ENCODE measurements around the gene SYVN1.
"Not testable (repeated sequence)": the region's sequence is repeated elsewhere in the genome, so short reads cannot be mapped to it uniquely, and the experiment has no call there.

Gene SYVN1

GRCh38 chr11:65165410-65166317 lies 31.3 kb upstream of the SYVN1 start:
- no peak for TF ChIP-seq POLR2A (IDR thresholded peaks at IDR 0.05; ENCODE audit: low read length)
- no peak for TF ChIP-seq GATA1 (IDR thresholded peaks at IDR 0.05; ENCODE audit: low read depth, low read length)
- DNase-seq, result no peak

- no peak for DNase-seq
- TF ChIP-seq GATA1 (IDR thresholded peaks at IDR 0.05; ENCODE audit: low read depth, low read length) (no peak), POLR2A (IDR thresholded peaks at IDR 0.05; ENCODE audit: low read length) (no peak)
Observed at GRCh38 chr11:65163684-65164083, 29.4 kb upstream of the SYVN1 start.

- TF ChIP-seq GATA1 (IDR thresholded peaks at IDR 0.05; ENCODE audit: low read depth, low read length), result no peak
- TF ChIP-seq POLR2A (IDR thresholded peaks at IDR 0.05; ENCODE audit: low read length), result no peak
- no peak for DNase-seq
Observed at GRCh38 chr11:65160643-65161042, 26.3 kb upstream of the SYVN1 start.

DNA sequence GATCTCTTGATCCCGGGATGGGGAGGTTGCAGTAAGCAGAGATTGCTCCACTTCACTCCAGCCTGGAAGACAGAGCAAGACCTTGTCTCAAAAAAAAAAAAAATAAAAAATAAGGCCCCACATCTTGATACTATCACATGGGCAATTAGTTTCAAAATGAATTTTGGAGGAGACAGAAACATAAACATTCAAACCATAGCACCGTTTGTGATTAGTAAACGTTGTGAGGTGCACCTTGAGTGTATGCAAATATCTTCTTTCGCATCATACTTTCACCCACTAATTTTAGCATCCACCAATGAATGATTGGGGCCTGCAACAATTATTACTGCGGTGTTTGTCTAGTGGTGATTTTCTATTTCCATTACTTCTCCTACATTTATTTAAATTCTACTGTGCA lies 24.7 kb upstream of the SYVN1 start:
- TF ChIP-seq GATA1 (IDR thresholded peaks at IDR 0.05; ENCODE audit: low read depth, low read length) (no peak), POLR2A (IDR thresholded peaks at IDR 0.05; ENCODE audit: low read length) (no peak)

DNA sequence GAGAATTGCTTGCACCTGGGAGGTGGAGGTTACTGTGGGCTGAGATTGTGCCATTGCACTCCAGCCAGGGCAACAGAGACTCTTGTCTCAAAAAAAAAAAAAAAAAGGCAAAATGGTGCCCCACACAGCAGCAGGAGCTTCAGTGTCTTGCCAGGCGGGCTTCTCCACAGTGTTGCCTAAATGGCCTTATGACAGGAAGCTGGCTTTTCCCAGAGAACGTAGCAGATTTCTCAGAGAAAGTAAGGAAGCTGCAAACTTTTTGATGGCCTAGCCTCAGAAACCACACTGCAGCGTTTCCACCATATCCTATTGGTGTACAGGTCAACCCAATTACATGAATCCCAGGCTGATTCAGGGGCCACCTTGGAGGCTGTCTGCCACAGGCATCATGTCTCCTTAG lies 23.0 kb upstream of the SYVN1 start:
- TF ChIP-seq GATA1 (IDR thresholded peaks at IDR 0.05; ENCODE audit: low read depth, low read length) (no peak), POLR2A (IDR thresholded peaks at IDR 0.05; ENCODE audit: low read length) (no peak)
- no peak for DNase-seq

More for the DNA sequence above, 24.7 kb upstream of the SYVN1 start:
- no peak for DNase-seq

GRCh38 chr11:65156926-65157325 lies 22.6 kb upstream of the SYVN1 start:
- TF ChIP-seq GATA1 (IDR thresholded peaks at IDR 0.05; ENCODE audit: low read depth, low read length) (no peak), POLR2A (IDR thresholded peaks at IDR 0.05; ENCODE audit: low read length) (no peak)
- no peak for DNase-seq

DNA sequence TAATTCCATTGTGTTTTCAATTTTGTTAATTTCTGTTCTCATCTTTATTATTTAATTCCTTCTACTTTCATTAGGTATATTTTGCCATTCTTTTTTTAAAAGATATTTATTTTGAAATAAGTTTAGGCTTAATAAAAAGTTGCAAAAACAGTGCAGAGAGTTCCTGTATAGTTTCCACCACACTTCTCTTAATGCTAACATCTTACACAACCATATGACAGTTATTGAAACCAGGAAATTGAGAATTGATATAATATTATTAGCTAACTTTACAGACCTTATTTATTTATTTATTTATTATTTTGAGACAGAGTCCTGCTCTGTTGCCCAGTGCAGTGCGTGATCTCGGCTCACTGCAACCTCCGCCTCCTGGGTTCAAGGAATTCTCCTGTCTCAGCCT lies 21.9 kb upstream of the SYVN1 start:
- no peak for TF ChIP-seq POLR2A (IDR thresholded peaks at IDR 0.05; ENCODE audit: low read length)
- no peak for TF ChIP-seq GATA1 (IDR thresholded peaks at IDR 0.05; ENCODE audit: low read depth, low read length)
- DNase-seq, result no peak

GRCh38 chr11:65152122-65152521 lies 17.8 kb upstream of the SYVN1 start:
- TF ChIP-seq GATA1 (IDR thresholded peaks at IDR 0.05; ENCODE audit: low read depth, low read length) (no peak), POLR2A (IDR thresholded peaks at IDR 0.05; ENCODE audit: low read length) (no peak)
- no peak for DNase-seq

GRCh38 chr11:65151331-65151899 lies 17.1 kb upstream of the SYVN1 start:
- no peak for DNase-seq
- TF ChIP-seq POLR2A (IDR thresholded peaks at IDR 0.05; ENCODE audit: low read length) (no peak), GATA1 (IDR thresholded peaks at IDR 0.05; ENCODE audit: low read depth, low read length) (no peak)

GRCh38 chr11:65150509-65151299 lies 16.4 kb upstream of the SYVN1 start:
- DNase-seq, result peak; percentile 85 to 95

GRCh38 chr11:65150131-65150508 lies 15.8 kb upstream of the SYVN1 start:
- not testable (repeated sequence) for DNase-seq

More at GRCh38 chr11:65150509-65151299, 16.4 kb upstream of the SYVN1 start:
- TF ChIP-seq GATA1 (IDR thresholded peaks at IDR 0.05; ENCODE audit: low read depth, low read length) (no peak), POLR2A (IDR thresholded peaks at IDR 0.05; ENCODE audit: low read length) (peak; percentile 80)

GRCh38 chr11:65148657-65149056 lies 14.3 kb upstream of the SYVN1 start:
- DNase-seq, result no peak
- TF ChIP-seq GATA1 (IDR thresholded peaks at IDR 0.05; ENCODE audit: low read depth, low read length) (no peak), POLR2A (IDR thresholded peaks at IDR 0.05; ENCODE audit: low read length) (no peak)

GRCh38 chr11:65147352-65148075 lies 13.2 kb upstream of the SYVN1 start:
- TF ChIP-seq POLR2A (IDR thresholded peaks at IDR 0.05; ENCODE audit: low read length) (no peak), GATA1 (IDR thresholded peaks at IDR 0.05; ENCODE audit: low read depth, low read length) (no peak)
- no peak for DNase-seq

All from erythroblast (primary cell).